ENCODE data around the gene BST2. TPM values are rescaled to one million over a fixed set of nuclear protein-coding genes. Genes with fewer than 3 reads are reported as not detected.

Gene BST2
- total and polyA plus RNA-seq, 10 of the 15 experiments (the other 5 are each of a cell fraction or from before 2014, with no cell fraction given) = 16.6 to 372 (median 264) TPM

DNA sequence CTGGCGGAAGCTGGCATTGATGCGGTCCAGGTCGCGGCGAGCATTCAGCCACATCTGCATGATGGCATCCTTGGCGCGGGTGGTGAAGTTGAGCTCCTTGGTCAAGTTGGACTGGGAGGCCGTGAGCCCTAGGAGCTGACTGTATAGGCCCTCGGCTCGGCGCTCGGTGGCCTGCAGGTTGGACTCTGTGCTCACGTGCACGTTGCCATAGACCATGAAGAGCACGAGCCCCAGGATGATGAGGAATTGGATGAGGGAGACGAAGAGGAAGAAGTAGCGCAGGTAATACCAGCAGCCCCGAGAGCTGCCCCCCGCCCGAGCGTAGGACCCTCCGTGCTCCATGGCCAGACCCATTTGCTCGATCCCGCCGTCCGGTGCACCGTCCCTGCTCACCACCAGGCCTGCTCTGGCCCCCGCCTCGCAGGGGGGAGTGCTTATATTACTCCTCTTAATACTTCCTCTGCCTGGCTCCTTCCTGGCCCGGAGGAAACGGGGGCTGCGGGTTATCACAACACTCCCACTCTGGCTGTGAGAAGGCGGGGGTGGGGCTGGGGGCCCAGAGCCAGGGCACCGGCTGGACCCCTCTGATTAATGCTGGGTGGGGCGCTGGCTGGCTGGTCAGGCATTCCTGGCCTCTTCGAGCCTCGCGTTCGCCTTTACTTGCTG, 28.4 kb downstream of the BST2 start, which contains the start of gene PLVAP:
TSS of gene PLVAP (minus strand) at position 408 of the 666 bp plus-strand sequence. CDS start at position 354, 54 bp downstream.
- DNase-seq (ENCODE audit: low read depth, low spot score) (no peak), FAIRE-seq (no peak), ATAC-seq (no peak)
- in situ Hi-C loops (cut with MboI) = no loop called here
- H3K9me3 ChIP-seq (replicated peaks; ENCODE audit: control insufficient read depth, insufficient read depth, low read length) = no peaks in the 10 kb centered on the region; the same call in 2 of the 3 replicates
- H3K27ac ChIP-seq (ENCODE audit: control insufficient read depth, insufficient read depth) = no peak within 1 kb of the TSS
- no peaks in the 10 kb centered on the region for H3K36me3 ChIP-seq (ENCODE audit: control insufficient read depth in 2 of 2, insufficient read depth in 2 of 2, low read length in 1 of 2)
- H4K20me1 ChIP-seq (ENCODE audit: control insufficient read depth, insufficient read depth) = no peaks in the 10 kb centered on the region
- intact Hi-C loops (cut with micrococcal nuclease; ENCODE audit: unreplicated experiment) = no loop called here
- no peak for TF ChIP-seq CHD4 (IDR thresholded peaks at IDR 0.05)
- TF ChIP-seq SREBF1 (IDR thresholded peaks at IDR 0.05; ENCODE audit: low read length) = no peak
- TF ChIP-seq CREB1 (IDR thresholded peaks at IDR 0.05; ENCODE audit: low read depth) = no peak
- TF ChIP-seq ETV6 (conservative IDR thresholded peaks at IDR 0.05 in 1 of 2, IDR thresholded peaks at IDR 0.05 in 1 of 2; ENCODE audit: borderline replicate concordance in 1 of 2, low read depth in 1 of 2) = no peak
- no peak for TF ChIP-seq POLR2AphosphoS2 (IDR thresholded peaks at IDR 0.05; ENCODE audit: low read depth, low read length)
- TF ChIP-seq REST (IDR thresholded peaks at IDR 0.05; ENCODE audit: low read depth, low read length) = no peak
- no peak for TF ChIP-seq SUPT20H (IDR thresholded peaks at IDR 0.05; ENCODE audit: borderline replicate concordance, control insufficient read depth, low read depth, low read length)
- H3K4me2 ChIP-seq (ENCODE audit: control insufficient read depth, insufficient read depth) = no peak within 1 kb of the TSS
- no peak within 1 kb of the TSS for H3K9ac ChIP-seq (ENCODE audit: control insufficient read depth, insufficient read depth, low read length)
- 70% methylated on average over 37 of the region's 39 CpGs for WGBS (ENCODE audit: insufficient coverage, insufficient replicate concordance, low lambda C conversion rate, missing lambda C conversion rate)
- no peak within 1 kb of the TSS for H2AFZ ChIP-seq (ENCODE audit: control insufficient read depth, low read depth, low read length)
- no peak within 1 kb of the TSS for H3K4me3 ChIP-seq
- SMC1A ChIA-PET (ENCODE audit: uncharacterized antibody, unreplicated experiment) = interaction anchor here (1.2 kb wide), 1 partner anchor 21 kb away, joined by 3 read pairs; no protein-coding TSS in a partner anchor
- POLR2A ChIA-PET = interaction anchor here (0.5 to 0.7 kb wide), 2 partner anchors 18 to 53 kb away, joined by 4 to 5 read pairs; no protein-coding TSS in a partner anchor
- CTCF ChIA-PET = interaction anchor here (2.4 kb wide), 1 partner anchor 14 kb away, joined by 7 read pairs; no protein-coding TSS in a partner anchor
- H3K4me1 ChIP-seq (ENCODE audit: control insufficient read depth, insufficient read depth, low read length) = peaks cover 11% of the 10 kb centered on the region
- BruUV-seq (replicated peaks) = no TSS peak
- H3K79me2 ChIP-seq (ENCODE audit: control insufficient read depth, insufficient read depth, low read length) = no peaks in the 10 kb centered on the region
- RAD21 ChIA-PET (ENCODE audit: unreplicated experiment) = interaction anchor here (0.8 kb wide), 1 partner anchor 28 kb away, joined by 3 read pairs; no protein-coding TSS in a partner anchor
- H3K27me3 ChIP-seq (replicated peaks in 1 of 2; ENCODE audit: control insufficient read depth in 2 of 2, insufficient read depth in 2 of 2, low read length in 1 of 2) = no peaks in the 10 kb centered on the region
